Measurements from ENCODE around the gene FOXK1.
"Not testable (repeated sequence)": the region's sequence is repeated elsewhere in the genome, so short reads cannot be mapped to it uniquely, and the experiment has no call there.

Gene FOXK1

GRCh38 chr7:4800487-4800886 is 118.4 kb downstream of the FOXK1 start:
- Histone ChIP-seq H3K4me1 (ENCODE audit: low read depth, poor library complexity, severe bottlenecking) (no peaks in the 10 kb centered on the region), H3K36me3 (ENCODE audit: insufficient read depth) (no peaks in the 10 kb centered on the region), H3K4me2 (no peak overlapping the region), H3K9ac (no peak overlapping the region), H4K20me1 (ENCODE audit: insufficient read depth) (no peaks in the 10 kb centered on the region), H3K4me3 (IDR thresholded peaks at IDR 0.05; ENCODE audit: insufficient read depth, low read depth, low read length) (no peak overlapping the region), H3K27ac (no peak overlapping the region), H3K79me2 (ENCODE audit: insufficient read depth, low read depth) (no peaks in the 10 kb centered on the region), H3K27me3 (ENCODE audit: insufficient read depth, low read depth) (no peaks in the 10 kb centered on the region), H2AFZ (ENCODE audit: low read depth) (no peak overlapping the region)
- no peak for TF ChIP-seq CTCF (conservative IDR thresholded peaks at IDR 0.05; ENCODE audit: low read depth, low read length)

GRCh38 chr7:4800926-4801838 is 119.1 kb downstream of the FOXK1 start:
- no peak for TF ChIP-seq CTCF (conservative IDR thresholded peaks at IDR 0.05; ENCODE audit: low read depth, low read length)
- Histone ChIP-seq H3K36me3 (ENCODE audit: insufficient read depth) (no peaks in the 10 kb centered on the region), H3K4me2 (no peak overlapping the region), H3K27me3 (ENCODE audit: insufficient read depth, low read depth) (no peaks in the 10 kb centered on the region), H3K4me3 (IDR thresholded peaks at IDR 0.05; ENCODE audit: insufficient read depth, low read depth, low read length) (no peak overlapping the region), H3K9ac (no peak overlapping the region), H3K79me2 (ENCODE audit: insufficient read depth, low read depth) (no peaks in the 10 kb centered on the region), H3K27ac (no peak overlapping the region), H4K20me1 (ENCODE audit: insufficient read depth) (no peaks in the 10 kb centered on the region), H3K4me1 (ENCODE audit: low read depth, poor library complexity, severe bottlenecking) (no peaks in the 10 kb centered on the region), H2AFZ (ENCODE audit: low read depth) (no peak overlapping the region)

- Histone ChIP-seq H3K27ac (no peak overlapping the region), H3K27me3 (ENCODE audit: insufficient read depth, low read depth) (no peaks in the 10 kb centered on the region; the same call in 1 of the 2 replicates), H2AFZ (ENCODE audit: low read depth) (no peak overlapping the region), H3K4me2 (no peak overlapping the region), H4K20me1 (ENCODE audit: insufficient read depth) (no peaks in the 10 kb centered on the region), H3K36me3 (ENCODE audit: insufficient read depth) (no peaks in the 10 kb centered on the region), H3K4me1 (ENCODE audit: low read depth, poor library complexity, severe bottlenecking) (no peaks in the 10 kb centered on the region), H3K79me2 (ENCODE audit: insufficient read depth, low read depth) (no peaks in the 10 kb centered on the region), H3K9ac (no peak overlapping the region), H3K4me3 (IDR thresholded peaks at IDR 0.05; ENCODE audit: insufficient read depth, low read depth, low read length) (no peak overlapping the region)
- TF ChIP-seq CTCF (conservative IDR thresholded peaks at IDR 0.05; ENCODE audit: low read depth, low read length) = no peak
Measured at GRCh38 chr7:4801839-4802231, 119.7 kb downstream of the FOXK1 start.

DNA sequence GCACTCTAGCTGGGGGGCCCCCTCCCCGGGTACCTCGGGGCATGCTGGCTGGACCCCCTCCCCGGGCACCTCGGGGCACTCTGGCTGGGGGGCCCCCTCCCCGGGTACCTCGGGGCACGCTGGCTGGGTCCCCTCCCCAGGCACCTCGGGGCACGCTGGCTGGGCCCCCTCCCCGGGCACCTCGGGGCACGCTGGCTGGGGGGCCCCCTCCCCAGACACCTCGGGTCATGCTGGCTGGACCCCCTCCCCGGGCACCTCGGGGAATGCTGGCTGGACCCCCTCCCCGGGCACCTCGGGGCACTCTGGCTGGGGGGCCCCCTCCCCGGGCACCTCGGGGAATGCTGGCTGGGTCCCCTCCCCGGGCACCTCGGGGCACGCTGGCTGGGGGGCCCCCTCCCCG is 120.5 kb downstream of the FOXK1 start:
- not testable (repeated sequence) for H3K4me3 ChIP-seq (IDR thresholded peaks at IDR 0.05; ENCODE audit: insufficient read depth, low read depth, low read length); H3K79me2 ChIP-seq (ENCODE audit: insufficient read depth, low read depth); H3K4me2 ChIP-seq; H3K36me3 ChIP-seq (ENCODE audit: insufficient read depth); H2AFZ ChIP-seq (ENCODE audit: low read depth); H3K27ac ChIP-seq; H4K20me1 ChIP-seq (ENCODE audit: insufficient read depth); H3K27me3 ChIP-seq (ENCODE audit: insufficient read depth, low read depth); H3K9ac ChIP-seq; H3K4me1 ChIP-seq (ENCODE audit: low read depth, poor library complexity, severe bottlenecking)
